Lower lobe of right lung (tissue), 2 donors: ENCODE measurements around the gene GRIK4. TPM values are rescaled to one million over a fixed set of nuclear protein-coding genes. Genes with fewer than 3 reads are reported as not detected.
A peak's percentile ranks its signal among the peaks of the same experiment; 100 is the strongest.

Source experiments
- ATAC-seq, 2 donors: fragments of 200-7000 bp; cut with Tn5 transposase; one replicate each; pipeline ENCODE4 v1.9.1; 2020 to 2022; ENCODE audit warnings: mild to moderate bottlenecking in 2 of 2, moderate library complexity in 2 of 2
- DNase-seq: peaks from one replicate; pipeline ENCODE4 v3.0.0-alpha.2; 2020
- H3K27ac ChIP-seq: fragments of 200-600 bp; one replicate; pipeline ENCODE4 v1.8.0; 2022
- H3K27me3 ChIP-seq: fragments of 200-600 bp; one replicate; pipeline ENCODE4 v1.8.0; 2022; ENCODE audit warnings: low read depth
- H3K36me3 ChIP-seq: fragments of 200-600 bp; one replicate; pipeline ENCODE4 v1.8.0; 2022; ENCODE audit warnings: mild to moderate bottlenecking
- H3K4me1 ChIP-seq: fragments of 200-600 bp; one replicate; pipeline ENCODE4 v1.8.0; 2022
- H3K4me3 ChIP-seq: fragments of 200-600 bp; one replicate; pipeline ENCODE4 v1.8.0; 2022; ENCODE audit warnings: mild to moderate bottlenecking
- H3K9me3 ChIP-seq: fragments of 200-600 bp; one replicate; pipeline ENCODE4 v1.8.0; 2022
- intact Hi-C: fragments of 100-400 bp; cut with DNase I; formaldehyde crosslinking; loops from one replicate; pipeline ENCODE4 v1.11.0; 2022
- total RNA-seq: library from RNA; stranded (reverse); fragmentation: NEBNext Ultra II Directional; extraction: Animal tissue kit (Norgen Biotek cat#: 25700); gene quantifications from one replicate; pipeline ENCODE4 v1.2.1, GENCODE V29; 2021
- TF ChIP-seq, protein P1 (sequence below): fragments of 200-600 bp; IDR thresholded peaks from one replicate; pipeline ENCODE4 v1.8.0; 2022; ENCODE audit warnings: antibody characterized with exemption, mild to moderate bottlenecking
- donor health status: DM: no; HTN: yes; CAD: no; lungs with severe emphysema.

Gene GRIK4
- total RNA-seq, 1 donor from 2014 or later = 2.2 TPM

DNA sequence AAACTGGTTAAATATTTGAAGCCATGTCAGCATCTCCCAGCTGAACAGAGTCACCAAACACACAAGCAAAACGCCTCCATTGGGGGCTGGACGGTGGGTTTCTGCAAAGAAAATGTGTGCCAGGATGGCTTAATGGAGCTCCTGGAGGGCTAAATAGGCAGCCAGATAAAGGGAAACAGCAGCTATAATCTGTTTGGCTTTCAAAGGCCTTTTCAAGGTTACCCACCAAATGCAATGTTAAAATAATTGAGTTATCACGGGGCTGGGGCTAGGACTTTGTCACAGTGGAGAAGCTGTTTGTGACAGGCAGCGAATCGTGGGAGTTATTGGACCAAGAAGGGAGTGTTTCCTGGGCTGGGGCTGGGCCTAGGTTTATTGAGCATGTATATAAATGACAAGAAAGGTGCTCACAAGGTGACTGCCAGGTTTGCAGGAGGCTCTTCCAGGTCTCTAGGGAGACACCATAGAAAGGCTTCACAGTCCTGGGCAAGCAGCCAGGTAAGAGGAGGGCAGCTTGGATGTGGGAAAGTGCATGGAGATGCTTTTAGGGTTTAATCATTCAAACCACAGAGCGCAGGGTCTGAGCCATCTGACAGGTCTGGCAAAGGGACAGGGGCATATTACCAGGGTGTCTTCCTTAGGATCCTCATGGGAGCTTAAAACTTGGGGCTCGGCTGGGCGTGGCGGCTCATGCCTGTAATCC lies 28.3 kb downstream of the GRIK4 start:
- TF ChIP-seq, protein P1, sequence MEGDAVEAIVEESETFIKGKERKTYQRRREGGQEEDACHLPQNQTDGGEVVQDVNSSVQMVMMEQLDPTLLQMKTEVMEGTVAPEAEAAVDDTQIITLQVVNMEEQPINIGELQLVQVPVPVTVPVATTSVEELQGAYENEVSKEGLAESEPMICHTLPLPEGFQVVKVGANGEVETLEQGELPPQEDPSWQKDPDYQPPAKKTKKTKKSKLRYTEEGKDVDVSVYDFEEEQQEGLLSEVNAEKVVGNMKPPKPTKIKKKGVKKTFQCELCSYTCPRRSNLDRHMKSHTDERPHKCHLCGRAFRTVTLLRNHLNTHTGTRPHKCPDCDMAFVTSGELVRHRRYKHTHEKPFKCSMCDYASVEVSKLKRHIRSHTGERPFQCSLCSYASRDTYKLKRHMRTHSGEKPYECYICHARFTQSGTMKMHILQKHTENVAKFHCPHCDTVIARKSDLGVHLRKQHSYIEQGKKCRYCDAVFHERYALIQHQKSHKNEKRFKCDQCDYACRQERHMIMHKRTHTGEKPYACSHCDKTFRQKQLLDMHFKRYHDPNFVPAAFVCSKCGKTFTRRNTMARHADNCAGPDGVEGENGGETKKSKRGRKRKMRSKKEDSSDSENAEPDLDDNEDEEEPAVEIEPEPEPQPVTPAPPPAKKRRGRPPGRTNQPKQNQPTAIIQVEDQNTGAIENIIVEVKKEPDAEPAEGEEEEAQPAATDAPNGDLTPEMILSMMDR = no peak
- Histone ChIP-seq H3K9me3 (peaks cover 5% of the 10 kb centered on the region), H3K27me3 (no peaks in the 10 kb centered on the region), H3K4me1 (no peaks in the 10 kb centered on the region), H3K36me3 (no peaks in the 10 kb centered on the region), H3K4me3 (no peak overlapping the region), H3K27ac (no peak overlapping the region)
- intact Hi-C loops = no loop called here
- ATAC-seq (no peak), DNase-seq (no peak)

DNA sequence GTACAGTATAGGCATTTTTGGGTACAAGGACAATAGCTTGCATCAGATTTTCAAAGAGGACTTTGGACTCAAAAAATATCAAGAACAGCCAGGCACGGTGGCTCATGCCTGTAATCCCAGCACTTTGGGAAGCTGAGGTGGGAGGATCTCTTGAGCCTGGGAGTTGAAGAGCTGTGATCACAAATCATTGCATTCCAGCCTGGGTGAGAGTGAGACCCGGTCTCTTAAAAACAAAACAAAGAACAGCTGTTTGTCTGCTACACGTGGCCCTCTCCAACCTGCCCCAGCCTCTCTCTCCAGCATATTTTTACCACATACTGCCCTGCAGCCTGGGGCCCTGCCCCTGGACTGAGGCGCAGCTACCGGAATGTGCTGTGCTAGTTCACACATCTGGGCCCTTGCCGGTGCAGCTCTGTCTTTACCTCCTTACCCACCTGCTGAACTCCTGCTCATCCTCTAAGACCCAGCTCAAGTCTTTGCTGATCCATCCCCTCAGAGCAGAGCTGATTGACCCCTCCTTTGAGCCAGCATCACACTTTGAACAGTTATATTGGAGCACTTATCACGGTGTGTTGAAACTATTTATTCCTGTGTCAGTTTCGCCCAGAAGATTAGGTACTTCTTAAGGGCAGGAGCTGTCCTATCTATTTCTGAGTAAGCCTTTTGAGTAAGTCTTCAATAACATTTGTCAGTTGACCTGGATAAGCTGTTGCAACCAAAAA lies 29.4 kb downstream of the GRIK4 start:
- DNase-seq (no peak), ATAC-seq (peak; percentile 66 to 76)
- TF ChIP-seq, protein P1 = no peak
- H3K9me3 ChIP-seq = peaks cover 5% of the 10 kb centered on the region
- no peak overlapping the region for H3K4me3 ChIP-seq
- no peaks in the 10 kb centered on the region for H3K36me3 ChIP-seq
- intact Hi-C loops = no loop called here
- H3K4me1 ChIP-seq = no peaks in the 10 kb centered on the region
- no peaks in the 10 kb centered on the region for H3K27me3 ChIP-seq
- no peak overlapping the region for H3K27ac ChIP-seq

DNA sequence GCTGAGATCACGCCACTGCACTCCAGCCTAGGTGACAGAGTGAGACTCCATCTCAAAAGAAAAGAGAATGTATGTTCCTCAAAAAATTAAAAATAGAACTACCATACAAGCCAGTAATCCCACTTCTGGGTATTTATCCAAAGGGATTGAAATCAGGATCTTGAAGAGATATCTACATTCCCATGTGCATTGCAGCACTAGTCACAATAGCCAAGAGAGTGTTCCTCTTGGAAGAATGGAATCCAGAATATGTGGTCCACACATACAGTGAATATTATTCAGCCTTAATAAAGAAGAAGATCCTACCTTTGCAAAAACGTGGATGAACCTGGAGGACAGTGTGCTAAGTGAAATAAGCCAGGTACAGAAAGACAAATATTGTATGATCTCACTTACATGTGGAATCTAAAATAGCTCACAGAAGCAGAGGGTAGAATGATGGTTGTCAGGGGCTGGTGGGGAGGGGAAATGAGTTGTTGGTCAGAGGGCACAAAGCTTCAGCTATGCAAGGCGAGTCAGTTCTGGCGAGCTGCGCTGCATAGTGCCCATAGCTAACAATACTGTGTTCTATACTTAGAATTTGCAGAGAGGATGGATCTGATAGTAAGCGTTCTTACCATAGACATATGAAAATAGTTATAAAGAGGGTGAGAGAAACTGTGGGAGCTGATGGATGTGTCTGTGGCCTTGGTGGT lies 32.1 kb downstream of the GRIK4 start:
- TF ChIP-seq, protein P1 = no peak
- intact Hi-C loops = no loop called here

DNA sequence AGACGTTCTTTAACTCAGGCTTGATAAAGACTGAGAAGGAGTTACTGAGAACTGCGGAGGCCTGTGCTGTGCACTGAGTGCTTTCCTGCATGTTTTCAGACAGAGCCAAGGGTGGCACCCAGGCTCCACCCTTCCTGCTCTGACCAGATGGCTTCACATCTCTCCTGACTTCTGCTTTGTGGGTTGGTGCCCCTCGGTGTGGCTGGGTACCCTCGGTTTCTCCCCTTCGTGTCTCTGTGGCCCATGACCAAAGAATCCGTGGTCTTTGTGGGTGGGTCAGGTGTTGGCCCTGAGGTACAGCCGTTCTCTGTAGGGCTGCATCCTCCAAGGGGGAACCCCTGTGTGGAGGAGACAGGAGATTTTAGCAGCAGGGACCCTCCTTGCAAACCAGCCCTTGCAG lies 34.3 kb downstream of the GRIK4 start:
- no peaks in the 10 kb centered on the region for H3K36me3 ChIP-seq
- intact Hi-C loops = no loop called here
- H3K9me3 ChIP-seq = peaks cover 5% of the 10 kb centered on the region
- ATAC-seq (no peak), DNase-seq (no peak)
- no peak overlapping the region for H3K4me3 ChIP-seq
- H3K4me1 ChIP-seq = peaks cover 17% of the 10 kb centered on the region
- TF ChIP-seq, protein P1 = no peak
- H3K27me3 ChIP-seq = no peaks in the 10 kb centered on the region
- no peak overlapping the region for H3K27ac ChIP-seq

More for the DNA sequence above, 32.1 kb downstream of the GRIK4 start:
- H3K9me3 ChIP-seq = peaks cover 5% of the 10 kb centered on the region
- H3K27ac ChIP-seq = no peak overlapping the region
- DNase-seq (no peak), ATAC-seq (no peak)
- H3K27me3 ChIP-seq = no peaks in the 10 kb centered on the region
- H3K36me3 ChIP-seq = no peaks in the 10 kb centered on the region
- H3K4me3 ChIP-seq = no peak overlapping the region
- peaks cover 17% of the 10 kb centered on the region for H3K4me1 ChIP-seq

DNA sequence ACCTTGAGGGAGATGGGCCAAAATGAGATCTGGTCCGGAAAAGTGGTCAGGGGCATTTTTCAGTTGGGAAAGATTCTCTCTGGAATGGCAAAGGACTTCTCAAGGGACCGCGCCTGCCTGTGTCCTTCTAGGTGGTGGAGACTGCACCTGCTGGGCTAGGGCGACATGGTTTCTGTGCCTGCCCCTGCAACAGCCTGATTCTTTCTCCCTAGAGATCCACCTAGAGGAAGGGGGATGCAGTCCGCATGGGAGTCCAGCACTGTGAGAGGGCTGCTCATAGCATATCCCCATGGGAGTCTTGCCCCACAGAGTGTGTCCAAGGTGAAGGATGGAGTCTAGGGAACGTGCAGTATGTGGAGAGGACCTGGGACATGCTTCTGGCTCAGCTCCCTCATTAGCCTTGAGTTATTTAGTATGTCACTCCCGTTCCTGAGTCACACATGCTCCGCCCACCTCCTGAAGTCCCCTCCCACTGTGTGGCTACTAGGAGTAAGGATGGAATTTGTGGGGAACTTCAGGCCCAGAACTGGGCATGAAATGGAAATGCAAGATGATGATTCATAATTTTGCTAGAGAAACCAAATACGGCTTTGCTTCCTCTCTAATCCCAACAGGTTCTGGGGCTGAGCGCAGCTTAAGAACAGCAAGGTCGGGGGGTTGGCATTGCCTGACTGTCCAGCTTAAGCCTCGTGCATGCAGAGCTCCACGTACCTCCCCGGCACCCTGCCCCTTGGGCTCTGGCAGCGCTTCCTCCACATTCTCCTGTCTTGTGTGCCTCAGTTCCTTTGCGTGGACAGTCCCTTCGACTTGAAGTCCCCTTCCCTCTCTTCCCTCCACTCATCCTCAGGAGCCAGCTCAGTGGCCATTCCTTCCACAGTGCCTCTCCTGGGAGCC lies 35.0 kb downstream of the GRIK4 start:
- intact Hi-C loops = no loop called here
- Histone ChIP-seq H3K27ac (peak overlapping the region; percentile 74), H3K9me3 (peaks cover 5% of the 10 kb centered on the region), H3K36me3 (no peaks in the 10 kb centered on the region), H3K27me3 (no peaks in the 10 kb centered on the region), H3K4me1 (peaks cover 17% of the 10 kb centered on the region), H3K4me3 (no peak overlapping the region)
- no peak for DNase-seq
- TF ChIP-seq, protein P1 = no peak
- peak; percentile 64 to 66 for ATAC-seq
